Measurements from ENCODE around the gene CADM1.

- TF ChIP-seq CTCF (conservative IDR thresholded peaks at IDR 0.05; ENCODE audit: low read length): no peak
- TF ChIP-seq EZH2phosphoT487 (IDR thresholded peaks at IDR 0.05; ENCODE audit: borderline replicate concordance, low read depth, low read length): no peak
These were observed 247.6 kb downstream of the CADM1 start for GRCh38 chr11:115256397-115257197.
